Measurements from ENCODE around the gene IL12RB1. TPM values are rescaled to one million over a fixed set of nuclear protein-coding genes. Genes with fewer than 3 reads are reported as not detected.
"Not testable (repeated sequence)": the region's sequence is repeated elsewhere in the genome, so short reads cannot be mapped to it uniquely, and the experiment has no call there.

The IL12RB1 gene
- total RNA-seq, 2 experiments from 2014 or later, result 75.2 to 78.6 TPM

- H3K9me3 Mint-ChIP-seq (ENCODE audit: insufficient read depth), result no peaks in the 10 kb centered on the region
- peaks cover 36% of the 10 kb centered on the region for H3K4me1 Mint-ChIP-seq (ENCODE audit: low read depth)
- H3K27me3 Mint-ChIP-seq (ENCODE audit: low read depth), result no peaks in the 10 kb centered on the region
- POLR2A ChIA-PET, result interaction anchor here (0.8 to 6.6 kb wide), 4 partner anchors 9 to 33 kb away, joined by 3 to 38 read pairs (median 6); partner anchors contain the start of gene IL12RB1
- H3K36me3 Mint-ChIP-seq (ENCODE audit: low read depth), result peaks cover 6% of the 10 kb centered on the region
- peak overlapping the region; percentile 75 for H3K4me3 Mint-ChIP-seq
- CTCF ChIA-PET, result interaction anchor here (1.0 to 4.8 kb wide), 11 partner anchors 8 to 115 kb away, joined by 3 to 35 read pairs (median 5); partner anchors contain the start of genes ARRDC2, IL12RB1 and PIK3R2
- no peak for DNase-seq
- ATAC-seq, result no peak
- H3K27ac Mint-ChIP-seq, result no peak overlapping the region
Measured at GRCh38 chr19:18110609-18111232, 24.0 kb upstream of the IL12RB1 start.

- H3K9me3 Mint-ChIP-seq (ENCODE audit: insufficient read depth), result no peaks in the 10 kb centered on the region
- H3K4me3 Mint-ChIP-seq, result peak overlapping the region; percentile 75
- H3K36me3 Mint-ChIP-seq (ENCODE audit: low read depth), result peaks cover 6% of the 10 kb centered on the region
- H3K27ac Mint-ChIP-seq, result peak overlapping the region; percentile 46
- CTCF ChIA-PET, result interaction anchor here (1.0 to 4.8 kb wide), 9 partner anchors 8 to 114 kb away, joined by 3 to 35 read pairs (median 6); partner anchors contain the start of genes IL12RB1, MAST3 and PIK3R2
- DNase-seq, result peak; percentile 60
- ATAC-seq, result peak; percentile 83
- peaks cover 33% of the 10 kb centered on the region for H3K4me1 Mint-ChIP-seq (ENCODE audit: low read depth)
- no peaks in the 10 kb centered on the region for H3K27me3 Mint-ChIP-seq (ENCODE audit: low read depth)
- POLR2A ChIA-PET, result interaction anchor here (0.8 to 6.6 kb wide), 5 partner anchors 9 to 34 kb away, joined by 3 to 38 read pairs (median 5); partner anchors contain the start of genes IL12RB1 and MAST3
Measured at GRCh38 chr19:18109733-18110608, 23.2 kb upstream of the IL12RB1 start.

GRCh38 chr19:18109341-18109732, 22.6 kb upstream of the IL12RB1 start:
- H3K4me1 Mint-ChIP-seq (ENCODE audit: low read depth), result peaks cover 39% of the 10 kb centered on the region
- peak overlapping the region; percentile 65 for H3K4me3 Mint-ChIP-seq
- no peaks in the 10 kb centered on the region for H3K9me3 Mint-ChIP-seq (ENCODE audit: insufficient read depth)
- DNase-seq, result no peak
- ATAC-seq, result no peak
- no peaks in the 10 kb centered on the region for H3K27me3 Mint-ChIP-seq (ENCODE audit: low read depth)
- ChIA-PET CTCF (interaction anchor here (0.9 to 4.8 kb wide), 7 partner anchors 9 to 57 kb away, joined by 3 to 35 read pairs (median 4); partner anchors contain the start of genes IL12RB1, MAST3 and PIK3R2), POLR2A (interaction anchor here (1.4 to 6.6 kb wide), 3 partner anchors 10 to 20 kb away, joined by 5 to 38 read pairs (median 8); partner anchors contain the start of genes IL12RB1 and MAST3)
- H3K27ac Mint-ChIP-seq, result peak overlapping the region; percentile 46
- peaks cover 6% of the 10 kb centered on the region for H3K36me3 Mint-ChIP-seq (ENCODE audit: low read depth)

GRCh38 chr19:18108897-18109296, 22.2 kb upstream of the IL12RB1 start:
- Mint-ChIP-seq H3K4me1 (ENCODE audit: low read depth) (peaks cover 40% of the 10 kb centered on the region), H3K9me3 (ENCODE audit: insufficient read depth) (no peaks in the 10 kb centered on the region), H3K27me3 (ENCODE audit: low read depth) (no peaks in the 10 kb centered on the region), H3K36me3 (ENCODE audit: low read depth) (peaks cover 6% of the 10 kb centered on the region), H3K4me3 (peak overlapping the region; percentile 65), H3K27ac (peak overlapping the region; percentile 76)
- ATAC-seq (no peak), DNase-seq (no peak)
- ChIA-PET CTCF (interaction anchor here (0.9 to 1.7 kb wide), 5 partner anchors 10 to 51 kb away, joined by 3 to 13 read pairs (median 4); partner anchors contain the start of genes IL12RB1, MAST3 and PIK3R2), POLR2A (interaction anchor here (0.7 to 6.6 kb wide), 4 partner anchors 10 to 20 kb away, joined by 3 to 38 read pairs (median 6); partner anchors contain the start of genes IL12RB1 and MAST3)

- H3K36me3 Mint-ChIP-seq (ENCODE audit: low read depth), result peaks cover 4% of the 10 kb centered on the region
- no peaks in the 10 kb centered on the region for H3K9me3 Mint-ChIP-seq (ENCODE audit: insufficient read depth)
- ChIA-PET POLR2A (interaction anchor here (0.5 to 6.6 kb wide), 4 partner anchors 18 to 513 kb away, joined by 3 to 38 read pairs (median 4); partner anchors contain the start of gene IL12RB1), CTCF (interaction anchor here (0.9 kb wide), 1 partner anchor 45 kb away, joined by 3 read pairs; the partner anchor contains the start of gene PIK3R2)
- H3K27me3 Mint-ChIP-seq (ENCODE audit: low read depth), result no peaks in the 10 kb centered on the region
- H3K4me1 Mint-ChIP-seq (ENCODE audit: low read depth), result peaks cover 39% of the 10 kb centered on the region
- DNase-seq, result no peak
- no peak overlapping the region for H3K4me3 Mint-ChIP-seq
- ATAC-seq, result no peak
- H3K27ac Mint-ChIP-seq, result no peak overlapping the region
Measured at GRCh38 chr19:18107235-18107634, 20.5 kb upstream of the IL12RB1 start.

DNA sequence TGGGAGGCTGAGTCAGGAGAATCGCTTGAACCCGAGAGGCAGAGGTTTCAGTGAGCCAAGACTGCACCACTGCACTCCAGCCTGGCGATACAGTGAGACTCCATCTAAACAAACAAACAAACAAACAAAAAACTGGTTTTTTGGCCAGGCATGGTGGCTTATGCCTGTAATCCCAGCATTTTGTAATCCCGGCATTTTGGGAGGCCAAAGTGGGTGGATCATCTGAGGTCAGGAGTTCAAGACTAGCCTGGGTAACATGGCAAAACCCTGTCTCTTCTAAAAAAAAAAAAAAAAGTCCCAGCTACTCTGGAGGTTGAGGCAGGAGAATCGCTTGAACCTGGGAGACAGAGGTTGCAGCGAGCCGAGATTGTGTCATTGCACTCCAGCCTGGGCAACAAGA, 18.5 kb upstream of the IL12RB1 start:
- not testable (repeated sequence) for H3K36me3 Mint-ChIP-seq (ENCODE audit: low read depth); H3K27ac Mint-ChIP-seq; DNase-seq; H3K9me3 Mint-ChIP-seq (ENCODE audit: insufficient read depth); H3K4me3 Mint-ChIP-seq; ATAC-seq; H3K27me3 Mint-ChIP-seq (ENCODE audit: low read depth)
- POLR2A ChIA-PET, result interaction anchor here (0.8 to 1.3 kb wide), 2 partner anchors 17 to 176 kb away, joined by 4 to 5 read pairs; partner anchors contain the start of gene JUND
- CTCF ChIA-PET, result interaction anchor here (0.7 to 3.1 kb wide), 3 partner anchors 14 to 47 kb away, joined by 3 to 8 read pairs (median 3); partner anchors contain the start of gene PIK3R2
- peaks cover 30% of the 10 kb centered on the region for H3K4me1 Mint-ChIP-seq (ENCODE audit: low read depth)

DNA sequence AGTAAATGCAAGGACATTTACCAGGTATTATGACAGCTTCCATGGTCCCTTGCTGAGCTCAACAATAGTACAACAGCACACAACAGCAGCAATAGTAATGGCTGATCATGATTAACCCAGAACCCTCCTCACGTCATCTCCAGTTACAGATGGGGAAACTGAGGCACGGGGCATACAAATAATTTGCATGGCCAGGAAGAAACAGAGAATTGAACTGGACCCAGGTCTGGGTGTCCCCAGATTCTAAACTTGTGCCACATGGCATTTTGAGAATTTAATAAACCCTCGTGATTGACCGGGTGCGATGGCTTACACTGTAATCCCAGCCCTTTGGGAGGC, 18.0 kb upstream of the IL12RB1 start:
- Mint-ChIP-seq H3K4me1 (ENCODE audit: low read depth) (peaks cover 31% of the 10 kb centered on the region), H3K9me3 (ENCODE audit: insufficient read depth) (no peaks in the 10 kb centered on the region), H3K36me3 (ENCODE audit: low read depth) (no peaks in the 10 kb centered on the region), H3K27ac (peak overlapping the region; percentile 74), H3K4me3 (peak overlapping the region; percentile 69), H3K27me3 (ENCODE audit: low read depth) (no peaks in the 10 kb centered on the region)
- ChIA-PET POLR2A (interaction anchor here (0.6 to 1.3 kb wide), 4 partner anchors 15 to 177 kb away, joined by 3 to 5 read pairs (median 4); partner anchors contain the start of gene JUND), CTCF (interaction anchor here (0.9 to 3.1 kb wide), 5 partner anchors 8 to 64 kb away, joined by 3 to 20 read pairs (median 4); partner anchors contain the start of gene PIK3R2)
- DNase-seq (no peak), ATAC-seq (no peak)

DNA sequence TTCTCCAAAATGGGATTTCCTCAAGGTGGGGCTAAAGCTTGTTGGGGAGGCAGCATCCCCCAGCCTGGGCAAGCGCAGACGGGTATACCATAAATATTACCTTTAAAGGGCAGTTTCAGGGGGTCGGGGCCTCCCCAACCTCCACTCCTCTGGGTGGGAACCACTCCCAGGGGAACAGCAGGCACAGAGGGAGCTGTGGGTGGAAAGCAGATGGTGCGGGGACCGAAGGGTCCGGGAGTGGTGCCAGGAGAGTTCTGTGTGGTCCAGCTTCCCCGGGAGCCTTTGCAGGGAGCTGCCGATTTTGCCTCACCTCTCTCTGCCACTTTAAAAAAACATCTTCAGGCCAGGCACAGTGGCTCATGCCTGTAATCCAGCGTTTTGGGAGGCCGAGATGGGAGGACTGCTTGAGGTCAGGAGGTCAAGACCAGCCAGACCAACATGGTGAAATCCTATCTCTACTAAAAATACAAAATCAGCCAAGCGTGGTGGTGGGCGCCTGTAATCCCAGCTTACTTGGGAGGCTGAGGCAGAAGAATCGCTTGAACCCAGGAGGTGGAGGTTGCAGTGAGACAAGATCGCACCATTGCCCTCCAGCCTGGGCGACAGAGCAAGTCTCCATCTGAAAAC, 16.3 kb upstream of the IL12RB1 start:
- no peak for DNase-seq
- peaks cover 34% of the 10 kb centered on the region for H3K4me1 Mint-ChIP-seq (ENCODE audit: low read depth)
- ATAC-seq, result no peak
- CTCF ChIA-PET, result interaction anchor here (2.3 to 3.1 kb wide), 3 partner anchors 10 to 16 kb away, joined by 8 to 20 read pairs (median 9); no protein-coding TSS in a partner anchor
- H3K27ac Mint-ChIP-seq, result no peak overlapping the region
- no peaks in the 10 kb centered on the region for H3K36me3 Mint-ChIP-seq (ENCODE audit: low read depth)
- no peak overlapping the region for H3K4me3 Mint-ChIP-seq
- no peaks in the 10 kb centered on the region for H3K27me3 Mint-ChIP-seq (ENCODE audit: low read depth)
- H3K9me3 Mint-ChIP-seq (ENCODE audit: insufficient read depth), result no peaks in the 10 kb centered on the region
- POLR2A ChIA-PET, result no interaction called here

- no peaks in the 10 kb centered on the region for H3K36me3 Mint-ChIP-seq (ENCODE audit: low read depth)
- no peak overlapping the region for H3K4me3 Mint-ChIP-seq
- peaks cover 41% of the 10 kb centered on the region for H3K4me1 Mint-ChIP-seq (ENCODE audit: low read depth)
- ATAC-seq, result no peak
- H3K9me3 Mint-ChIP-seq (ENCODE audit: insufficient read depth), result no peaks in the 10 kb centered on the region
- no peak overlapping the region for H3K27ac Mint-ChIP-seq
- DNase-seq, result no peak
- no peaks in the 10 kb centered on the region for H3K27me3 Mint-ChIP-seq (ENCODE audit: low read depth)
- ChIA-PET POLR2A (no interaction called here), CTCF (interaction anchor here (0.5 to 2.9 kb wide), 2 partner anchors 10 to 270 kb away, joined by 3 to 9 read pairs; no protein-coding TSS in a partner anchor)
Measured at GRCh38 chr19:18101268-18101667, 14.5 kb upstream of the IL12RB1 start.

- Mint-ChIP-seq H3K27me3 (ENCODE audit: low read depth) (no peaks in the 10 kb centered on the region), H3K4me1 (ENCODE audit: low read depth) (peaks cover 41% of the 10 kb centered on the region), H3K4me3 (no peak overlapping the region), H3K27ac (no peak overlapping the region), H3K36me3 (ENCODE audit: low read depth) (no peaks in the 10 kb centered on the region), H3K9me3 (ENCODE audit: insufficient read depth) (no peaks in the 10 kb centered on the region)
- CTCF ChIA-PET, result interaction anchor here (0.5 to 2.9 kb wide), 2 partner anchors 9 to 271 kb away, joined by 3 to 9 read pairs; no protein-coding TSS in a partner anchor
- DNase-seq (no peak), ATAC-seq (no peak)
- POLR2A ChIA-PET, result interaction anchor here (0.7 kb wide), 1 partner anchor 19 kb away, joined by 3 read pairs; no protein-coding TSS in a partner anchor
Measured at GRCh38 chr19:18100710-18101109, 14.0 kb upstream of the IL12RB1 start.

Measured in activated CD8-positive, alpha-beta T cell treated with anti-CD3 and anti-CD28 coated beads, Interleukin-2, amount 10 ng/mL, durations not matched to agents 7 days and 5 days (primary cell).